CD8-positive, alpha-beta memory T cell (primary cell): ENCODE data around the gene TNFSF11. TPM values are rescaled to one million over a fixed set of nuclear protein-coding genes. Genes with fewer than 3 reads are reported as not detected.

ENCODE experiments used
- CTCF ChIA-PET: fragments of 350-600 bp; sonication (Branson Sonifier 250); formaldehyde crosslinking; loops from one replicate; lab custom pipeline; 2021; ENCODE audit warnings: antibody characterized with exemption; lab: Charles Lee
- POLR2A ChIA-PET: fragments of 350-600 bp; sonication (Branson Sonifier 250); formaldehyde crosslinking; loops from one replicate; lab custom pipeline; 2021; ENCODE audit warnings: antibody characterized with exemption; lab: Charles Lee
- DNase-seq, 5 donors: peaks; one replicate each; pipeline versions ENCODE4 v3.0.0 to v3.0.0-alpha.2; 2020 to 2022; ENCODE audit warnings: mixed read lengths in 1 of 5
- H3K27ac ChIP-seq: one replicate; pipeline ENCODE4 v1.7.0; 2013; ENCODE audit warnings: low read depth, mild to moderate bottlenecking, low read length, moderate library complexity
- H3K27me3 ChIP-seq: 2 replicates; pipeline ENCODE4 v1.7.0; 2013; ENCODE audit warnings: low read length, mild to moderate bottlenecking; ENCODE audit not compliant: insufficient read depth, poor library complexity, severe bottlenecking
- H3K36me3 ChIP-seq: 2 replicates; pipeline ENCODE4 v1.7.0; 2013; ENCODE audit warnings: mild to moderate bottlenecking, low read length, moderate library complexity; ENCODE audit not compliant: insufficient read depth
- H3K4me1 ChIP-seq: 2 replicates; pipeline ENCODE4 v1.7.0; 2013; ENCODE audit warnings: mild to moderate bottlenecking, low read length, moderate library complexity; ENCODE audit not compliant: insufficient read depth
- H3K4me3 ChIP-seq: 2 replicates; pipeline ENCODE4 v1.7.0; 2013; ENCODE audit warnings: mild to moderate bottlenecking, low read length
- H3K9me3 ChIP-seq: 2 replicates; pipeline ENCODE4 v1.7.0; 2013; ENCODE audit warnings: mild to moderate bottlenecking, low read length
- H3K27ac Mint-ChIP-seq, 8 donors: one replicate each; pipeline ENCODE4 v1.8.0; 2020 to 2021; ENCODE audit warnings: mixed read lengths in 8 of 8, mild to moderate bottlenecking in 6 of 8, inconsistent platforms in 3 of 8, moderate library complexity in 3 of 8
- H3K27me3 Mint-ChIP-seq, 2 donors: one replicate each; pipeline ENCODE4 v1.8.0; 2020 to 2021; ENCODE audit warnings: mixed read lengths in 2 of 2, mild to moderate bottlenecking in 1 of 2, moderate library complexity in 1 of 2
- H3K36me3 Mint-ChIP-seq, 3 donors: one replicate each; pipeline ENCODE4 v1.8.0; 2020 to 2021; ENCODE audit warnings: mixed read lengths in 3 of 3, inconsistent platforms in 1 of 3, mild to moderate bottlenecking in 1 of 3
- H3K4me1 Mint-ChIP-seq, 3 donors: one replicate each; pipeline ENCODE4 v1.8.0; 2020 to 2021; ENCODE audit warnings: mixed read lengths in 3 of 3, inconsistent platforms in 1 of 3, mild to moderate bottlenecking in 1 of 3
- H3K4me3 Mint-ChIP-seq, 7 donors: one replicate each; pipeline ENCODE4 v1.8.0; 2020 to 2021; ENCODE audit warnings: mixed read lengths in 7 of 7, mild to moderate bottlenecking in 6 of 7, moderate library complexity in 4 of 7, inconsistent platforms in 2 of 7
- H3K9me3 Mint-ChIP-seq, 5 donors: one replicate each; pipeline ENCODE4 v1.8.0; 2020 to 2022; ENCODE audit warnings: mixed read lengths in 5 of 5, mild to moderate bottlenecking in 3 of 5, moderate library complexity in 2 of 5, inconsistent platforms in 1 of 5
- polyA plus RNA-seq: library from polyadenylated mRNA; unstranded; fragments of 300-500 nt; fragmentation: Illumina TruSeq; gene quantifications from one replicate; pipeline ENCODE4 v1.2.3, GENCODE V29; 2021
- total RNA-seq, 2 experiments: library from RNA; stranded (reverse); gene quantifications; one replicate each; pipeline ENCODE4 v1.2.3, GENCODE V29; 2021

TNFSF11 gene
- total and polyA plus RNA-seq, 3 experiments from 2014 or later = 0.29 to 6.4 (median 6.2) TPM

- H3K9me3 ChIP-seq = no peaks in the 10 kb centered on the region
- no peak overlapping the region for H3K27ac Mint-ChIP-seq
- no peaks in the 10 kb centered on the region for H3K9me3 Mint-ChIP-seq
- H3K4me1 Mint-ChIP-seq = no peaks in the 10 kb centered on the region
- no peaks in the 10 kb centered on the region for H3K4me1 ChIP-seq
- no peaks in the 10 kb centered on the region for H3K36me3 ChIP-seq
- no peak for DNase-seq
- peaks cover 0 to 2% (median 0%) of the 10 kb centered on the region in 3 donors for H3K36me3 Mint-ChIP-seq
- no peak overlapping the region for H3K4me3 Mint-ChIP-seq
- H3K27me3 Mint-ChIP-seq = peaks cover 0 to 2% of the 10 kb centered on the region in 2 donors
- H3K4me3 ChIP-seq = no peak overlapping the region
- ChIA-PET POLR2A (no interaction called here), CTCF (no interaction called here)
- no peak overlapping the region for H3K27ac ChIP-seq
- no peaks in the 10 kb centered on the region for H3K27me3 ChIP-seq
Measured at GRCh38 chr13:42538996-42539395, 35.0 kb upstream of the TNFSF11 start.

- no peak overlapping the region for H3K27ac ChIP-seq
- H3K27me3 ChIP-seq = no peaks in the 10 kb centered on the region
- Mint-ChIP-seq H3K36me3 (peaks cover 0 to 2% (median 0%) of the 10 kb centered on the region in 3 donors), H3K27me3 (peaks cover 0 to under 1% of the 10 kb centered on the region in 2 donors), H3K27ac (no peak overlapping the region), H3K4me3 (no peak overlapping the region), H3K9me3 (no peaks in the 10 kb centered on the region), H3K4me1 (no peaks in the 10 kb centered on the region)
- no peak for DNase-seq
- H3K9me3 ChIP-seq = no peaks in the 10 kb centered on the region
- no peak overlapping the region for H3K4me3 ChIP-seq
- no peaks in the 10 kb centered on the region for H3K36me3 ChIP-seq
- H3K4me1 ChIP-seq = no peaks in the 10 kb centered on the region
- ChIA-PET CTCF (no interaction called here), POLR2A (no interaction called here)
Measured at GRCh38 chr13:42539670-42540069, 34.3 kb upstream of the TNFSF11 start.

DNA sequence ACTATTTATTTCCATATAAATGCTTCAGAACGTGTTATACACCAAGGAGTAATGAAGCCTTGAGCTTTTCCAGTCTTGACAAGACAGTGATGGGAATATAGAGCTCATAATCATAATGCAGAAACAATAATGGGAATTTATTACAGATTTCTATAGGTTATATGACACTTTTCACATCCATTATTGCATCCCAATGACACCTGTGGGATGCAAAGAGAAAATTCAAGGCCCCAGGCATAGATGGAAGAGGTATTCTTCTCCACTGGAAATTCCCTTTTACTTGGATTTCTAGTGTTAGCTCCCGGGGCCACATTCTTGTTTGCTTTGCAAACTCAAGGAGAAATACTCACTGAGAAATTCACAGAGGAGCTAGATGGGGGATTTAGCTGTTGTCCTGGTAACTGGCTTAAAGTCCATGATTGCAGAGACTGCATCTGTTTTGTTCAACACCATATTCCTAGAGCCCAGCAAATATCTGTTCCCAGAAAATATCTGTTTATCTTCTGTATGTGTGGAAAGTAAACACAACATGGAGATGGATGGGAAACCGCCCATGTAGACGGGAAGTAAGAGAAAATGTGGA is 30.6 kb upstream of the TNFSF11 start:
- Mint-ChIP-seq H3K36me3 (no peaks in the 10 kb centered on the region), H3K4me3 (no peak overlapping the region), H3K9me3 (no peaks in the 10 kb centered on the region), H3K27me3 (peaks cover 0 to 2% of the 10 kb centered on the region in 2 donors), H3K27ac (no peak overlapping the region), H3K4me1 (no peaks in the 10 kb centered on the region)
- no peaks in the 10 kb centered on the region for H3K27me3 ChIP-seq
- no peak overlapping the region for H3K27ac ChIP-seq
- no peaks in the 10 kb centered on the region for H3K4me1 ChIP-seq
- no peak overlapping the region for H3K4me3 ChIP-seq
- H3K9me3 ChIP-seq = no peaks in the 10 kb centered on the region
- POLR2A ChIA-PET = no interaction called here
- H3K36me3 ChIP-seq = no peaks in the 10 kb centered on the region
- CTCF ChIA-PET = interaction anchor here (1.3 kb wide), 1 partner anchor 188 kb away, joined by 3 read pairs; no protein-coding TSS in a partner anchor
- no peak for DNase-seq

GRCh38 chr13:42544246-42544926 is 29.6 kb upstream of the TNFSF11 start:
- no peaks in the 10 kb centered on the region for H3K4me1 Mint-ChIP-seq
- H3K4me3 Mint-ChIP-seq = no peak overlapping the region
- no peaks in the 10 kb centered on the region for H3K4me1 ChIP-seq
- no peak overlapping the region for H3K27ac ChIP-seq
- no peaks in the 10 kb centered on the region for H3K9me3 ChIP-seq
- ChIA-PET CTCF (no interaction called here), POLR2A (no interaction called here)
- no peaks in the 10 kb centered on the region for H3K9me3 Mint-ChIP-seq
- no peak for DNase-seq
- no peaks in the 10 kb centered on the region for H3K36me3 ChIP-seq
- no peaks in the 10 kb centered on the region for H3K27me3 ChIP-seq
- H3K27ac Mint-ChIP-seq = no peak overlapping the region
- no peaks in the 10 kb centered on the region for H3K36me3 Mint-ChIP-seq
- H3K27me3 Mint-ChIP-seq = peaks cover 0 to 2% of the 10 kb centered on the region in 2 donors
- no peak overlapping the region for H3K4me3 ChIP-seq

GRCh38 chr13:42545842-42546241 is 28.1 kb upstream of the TNFSF11 start:
- no peaks in the 10 kb centered on the region for H3K9me3 ChIP-seq
- no peak overlapping the region for H3K27ac ChIP-seq
- Mint-ChIP-seq H3K27ac (no peak overlapping the region), H3K4me3 (no peak overlapping the region), H3K9me3 (no peaks in the 10 kb centered on the region), H3K27me3 (peaks cover 2 to 5% of the 10 kb centered on the region in 2 donors), H3K36me3 (no peaks in the 10 kb centered on the region), H3K4me1 (no peaks in the 10 kb centered on the region)
- H3K4me3 ChIP-seq = no peak overlapping the region
- no peaks in the 10 kb centered on the region for H3K27me3 ChIP-seq
- DNase-seq = no peak
- no peaks in the 10 kb centered on the region for H3K36me3 ChIP-seq
- POLR2A ChIA-PET = no interaction called here
- CTCF ChIA-PET = no interaction called here
- no peaks in the 10 kb centered on the region for H3K4me1 ChIP-seq

- H3K4me1 ChIP-seq = no peaks in the 10 kb centered on the region
- ChIA-PET POLR2A (no interaction called here), CTCF (no interaction called here)
- no peak overlapping the region for H3K27ac ChIP-seq
- Mint-ChIP-seq H3K36me3 (no peaks in the 10 kb centered on the region), H3K4me1 (no peaks in the 10 kb centered on the region), H3K27ac (no peak overlapping the region), H3K4me3 (no peak overlapping the region), H3K27me3 (peaks cover 6 to 7% of the 10 kb centered on the region in 2 donors), H3K9me3 (peaks cover 0 to 3% (median 0%) of the 10 kb centered on the region in 5 donors)
- H3K9me3 ChIP-seq = no peaks in the 10 kb centered on the region
- DNase-seq = no peak
- no peaks in the 10 kb centered on the region for H3K36me3 ChIP-seq
- H3K4me3 ChIP-seq = no peak overlapping the region
- no peaks in the 10 kb centered on the region for H3K27me3 ChIP-seq
Measured at GRCh38 chr13:42547612-42548011, 26.3 kb upstream of the TNFSF11 start.

DNA sequence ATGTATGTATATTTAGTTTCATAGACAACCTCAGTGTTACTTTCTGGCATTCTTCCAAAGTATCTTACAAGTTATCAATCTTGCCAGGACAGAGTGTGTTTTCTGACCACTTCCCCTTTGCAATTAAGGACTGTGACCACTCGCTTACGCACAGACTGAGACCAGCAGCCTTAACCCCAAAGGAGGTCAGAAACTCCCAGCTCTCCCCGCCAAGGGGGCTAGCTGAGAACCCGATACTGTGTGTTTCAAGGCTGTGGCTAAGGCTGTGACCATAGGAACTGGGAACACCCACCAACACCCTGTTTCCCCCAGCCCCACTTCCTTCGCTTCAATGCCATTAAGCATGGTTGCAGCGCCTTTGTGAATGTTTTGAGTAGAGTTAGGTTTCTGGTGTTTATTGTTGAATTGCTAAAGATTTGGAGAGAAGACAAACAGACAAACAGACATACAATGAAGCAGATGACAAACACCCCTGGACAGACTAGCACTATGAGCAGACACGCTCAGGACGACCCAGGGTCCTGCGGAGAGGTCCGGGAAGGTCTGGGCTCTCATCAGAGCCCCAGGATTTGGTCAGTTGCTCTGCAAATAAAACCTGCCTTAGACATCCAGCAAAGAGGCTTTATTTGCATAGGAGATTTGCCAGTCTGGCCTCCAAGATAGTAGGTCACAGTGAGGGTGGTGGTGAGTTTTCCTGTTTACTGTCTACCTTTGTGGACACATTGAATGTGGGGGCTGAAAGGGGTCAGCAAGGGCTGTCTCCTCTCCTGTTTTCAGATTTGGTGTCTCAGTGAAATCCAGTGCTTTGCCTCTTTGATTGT is 25.0 kb upstream of the TNFSF11 start:
- POLR2A ChIA-PET = no interaction called here
- no peak overlapping the region for H3K27ac Mint-ChIP-seq
- no peaks in the 10 kb centered on the region for H3K4me1 Mint-ChIP-seq
- no peaks in the 10 kb centered on the region for H3K36me3 ChIP-seq
- no peaks in the 10 kb centered on the region for H3K27me3 ChIP-seq
- H3K27me3 Mint-ChIP-seq = peaks cover 7 to 9% of the 10 kb centered on the region in 2 donors
- no peak overlapping the region for H3K4me3 Mint-ChIP-seq
- H3K27ac ChIP-seq = no peak overlapping the region
- H3K4me3 ChIP-seq = no peak overlapping the region
- no peak for DNase-seq
- H3K9me3 Mint-ChIP-seq = peaks cover 0 to 3% (median 0%) of the 10 kb centered on the region in 5 donors
- no peaks in the 10 kb centered on the region for H3K9me3 ChIP-seq
- H3K4me1 ChIP-seq = no peaks in the 10 kb centered on the region
- H3K36me3 Mint-ChIP-seq = no peaks in the 10 kb centered on the region
- CTCF ChIA-PET = no interaction called here

DNA sequence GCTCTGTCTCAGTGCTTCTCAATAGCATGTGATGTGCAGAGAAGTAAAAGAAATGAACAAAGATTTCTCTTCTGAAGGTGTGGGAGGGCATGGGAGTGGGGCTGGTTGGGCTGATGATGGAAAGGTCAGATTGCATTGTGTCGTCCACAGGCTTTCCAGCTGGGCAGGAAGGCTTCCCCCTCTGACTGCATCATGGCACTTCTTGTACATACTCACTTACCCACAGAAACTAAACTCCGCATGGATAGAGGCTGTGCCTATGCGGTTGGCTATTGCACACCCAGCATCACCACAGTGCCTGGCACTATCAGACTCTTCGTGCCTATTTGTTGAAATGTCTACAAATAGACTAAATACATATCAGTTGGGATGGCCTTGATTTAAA is 24.4 kb upstream of the TNFSF11 start:
- ChIA-PET CTCF (no interaction called here), POLR2A (no interaction called here)
- no peak overlapping the region for H3K27ac ChIP-seq
- H3K4me3 ChIP-seq = no peak overlapping the region
- peaks cover 0 to 3% (median 0%) of the 10 kb centered on the region in 5 donors for H3K9me3 Mint-ChIP-seq
- no peaks in the 10 kb centered on the region for H3K4me1 Mint-ChIP-seq
- H3K4me1 ChIP-seq = no peaks in the 10 kb centered on the region
- H3K36me3 Mint-ChIP-seq = no peaks in the 10 kb centered on the region
- H3K27ac Mint-ChIP-seq = no peak overlapping the region
- no peaks in the 10 kb centered on the region for H3K9me3 ChIP-seq
- DNase-seq = no peak
- no peaks in the 10 kb centered on the region for H3K27me3 ChIP-seq
- H3K4me3 Mint-ChIP-seq = no peak overlapping the region
- peaks cover 7 to 9% of the 10 kb centered on the region in 2 donors for H3K27me3 Mint-ChIP-seq
- H3K36me3 ChIP-seq = no peaks in the 10 kb centered on the region
